GM23338 (cell line): Measurements from ENCODE around the gene ASXL2. TPM values are rescaled to one million over a fixed set of nuclear protein-coding genes. Genes with fewer than 3 reads are reported as not detected.

Experiments used
- ETS1 ChIP-seq: IDR thresholded peaks from 2 replicates; pipeline ENCODE4 v1.6.1; 2016; ENCODE audit warnings: antibody characterized with exemption
- EZH2 ChIP-seq: fragments of 200-600 bp; sonication (generic); IDR thresholded peaks from one replicate; pipeline ENCODE4 v1.8.0; 2017; ENCODE audit warnings: antibody characterized with exemption, mild to moderate bottlenecking, low read depth; ENCODE audit not compliant: unreplicated experiment
- REST ChIP-seq: IDR thresholded peaks from one replicate; pipeline ENCODE4 v1.6.1; 2018; ENCODE audit warnings: antibody characterized with exemption; ENCODE audit not compliant: unreplicated experiment
- STAT1 ChIP-seq: IDR thresholded peaks from one replicate; pipeline ENCODE4 v1.6.1; 2016; ENCODE audit warnings: antibody characterized with exemption; ENCODE audit not compliant: unreplicated experiment
- ZNF462 ChIP-seq: fragments of 250-450 bp; sonication (Bioruptor Pico); IDR thresholded peaks from 2 replicates; pipeline ENCODE4 v1.5.0; 2020; ENCODE audit warnings: mild to moderate bottlenecking, moderate library complexity
- polyA plus RNA-seq: library from polyadenylated mRNA; unstranded; fragments of >200 nt; fragmentation: Nextera tagmentation; extraction: Ambion mirVana; gene quantifications from 2 replicates; pipeline ENCODE4 v1.2.1, GENCODE V29; 2016
- total RNA-seq: library from RNA; depleted of rRNA; stranded (reverse); fragments of >200 nt; shearing (Covaris generic); gene quantifications from 2 replicates; pipeline ENCODE4 v1.2.3, GENCODE V29; 2014

Gene ASXL2
- total and polyA plus RNA-seq, 2 experiments from 2014 or later, result 7.0 to 21.8 TPM

GRCh38 chr2:25831746-25832449 lies 46.4 kb downstream of the ASXL2 start (continued):
- TF ChIP-seq ZNF462 (CRISPR knock-in tag), result no peak
- no peak for TF ChIP-seq REST
- no peak for TF ChIP-seq STAT1
- TF ChIP-seq EZH2, result no peak
- no peak for TF ChIP-seq ETS1
